Stomach smooth muscle (tissue), 2 donors: ENCODE measurements around the gene AXIN1.

Experiments used
- H3K27ac ChIP-seq: one replicate; pipeline ENCODE4 v1.7.0; 2013; ENCODE audit warnings: mild to moderate bottlenecking, low read length, inconsistent platforms
- H3K27me3 ChIP-seq, 2 donors: one replicate each; pipeline ENCODE4 v1.7.0; 2013; ENCODE audit warnings: low read length in 2 of 2; ENCODE audit not compliant: insufficient read depth in 2 of 2, control insufficient read depth in 1 of 2
- H3K36me3 ChIP-seq, 2 donors: one replicate each; pipeline ENCODE4 v1.7.0; 2013; ENCODE audit warnings: low read length in 2 of 2; ENCODE audit not compliant: control insufficient read depth in 2 of 2, insufficient read depth in 2 of 2
- H3K4me1 ChIP-seq: one replicate; pipeline ENCODE4 v1.7.0; 2013; ENCODE audit warnings: low read length; ENCODE audit not compliant: control insufficient read depth, insufficient read depth
- H3K4me3 ChIP-seq, 2 donors: one replicate each; pipeline ENCODE4 v1.7.0; 2013; ENCODE audit warnings: low read length in 2 of 2
- H3K9ac ChIP-seq, 2 donors: one replicate each; pipeline ENCODE4 v1.7.0; 2013; ENCODE audit warnings: low read length in 2 of 2, mild to moderate bottlenecking in 1 of 2
- H3K9me3 ChIP-seq, 2 donors: one replicate each; pipeline ENCODE4 v1.7.0; 2013; ENCODE audit warnings: low read length in 2 of 2; ENCODE audit not compliant: control insufficient read depth in 2 of 2
- donor health status: healthy.
- donor health status: Pancreatic carcinoma.

Gene AXIN1

DNA sequence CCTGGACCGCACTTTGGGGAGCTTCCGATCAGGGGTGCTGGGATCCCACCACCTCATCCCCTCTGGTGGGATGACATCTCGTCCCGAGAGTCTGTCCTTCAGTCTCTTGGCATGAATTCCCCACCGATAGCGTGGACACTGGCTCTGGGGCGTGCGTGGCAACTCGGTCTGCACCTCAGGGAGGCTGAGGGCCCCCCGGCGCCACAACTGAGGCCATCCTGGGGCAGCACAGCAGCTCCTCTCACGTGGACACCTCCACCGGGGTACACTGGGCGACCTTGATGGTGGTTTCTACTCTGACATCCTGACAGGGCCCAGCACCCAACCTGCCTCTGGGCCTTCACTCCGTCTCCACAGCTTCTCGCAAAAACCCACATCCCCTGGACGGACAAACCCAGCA lies 61.0 kb downstream of the AXIN1 start:
- no peak overlapping the region for H3K4me3 ChIP-seq
- H3K36me3 ChIP-seq: peaks cover 13 to 16% of the 10 kb centered on the region in 2 donors
- H3K27ac ChIP-seq: no peak overlapping the region
- H3K9me3 ChIP-seq: no peaks in the 10 kb centered on the region
- H3K4me1 ChIP-seq: no peaks in the 10 kb centered on the region
- H3K9ac ChIP-seq: no peak overlapping the region
- H3K27me3 ChIP-seq: no peaks in the 10 kb centered on the region

DNA sequence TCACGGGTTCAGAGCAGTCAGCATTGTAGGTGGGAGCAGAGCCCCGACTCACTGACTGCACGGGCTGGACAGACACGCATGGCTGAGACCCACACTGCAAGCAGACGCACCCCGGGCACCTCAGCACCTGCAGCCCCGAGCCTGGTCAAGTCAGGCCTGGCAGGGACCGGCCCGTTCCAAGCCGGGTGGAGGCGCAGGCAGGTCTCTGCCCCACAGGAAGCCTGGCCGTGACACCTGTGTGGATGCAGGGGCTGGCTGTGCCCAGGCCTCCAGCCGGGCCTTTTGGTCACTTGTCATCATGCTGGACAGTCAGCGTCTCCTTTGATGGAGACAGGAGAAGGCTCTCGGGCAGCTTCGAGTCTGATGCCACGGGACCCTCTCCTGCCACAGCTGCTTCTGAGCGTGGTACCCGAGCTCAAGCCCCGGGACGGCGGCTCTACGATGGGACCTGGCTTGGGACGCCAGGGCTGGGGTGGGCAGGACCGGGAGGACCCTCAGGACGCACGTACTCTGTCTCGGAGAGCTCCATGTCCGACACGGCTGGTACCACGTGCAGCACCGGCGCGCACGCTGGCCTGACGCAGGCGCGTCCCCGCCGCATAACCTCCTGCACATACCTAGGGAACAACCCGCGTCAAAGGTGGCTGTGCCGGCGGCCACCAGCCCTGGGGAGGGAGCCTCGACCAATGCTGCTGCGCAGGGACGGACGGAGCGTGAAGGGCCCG lies 61.7 kb downstream of the AXIN1 start:
- Histone ChIP-seq H3K4me1 (no peaks in the 10 kb centered on the region), H3K36me3 (peaks cover 13 to 17% of the 10 kb centered on the region in 2 donors)

DNA sequence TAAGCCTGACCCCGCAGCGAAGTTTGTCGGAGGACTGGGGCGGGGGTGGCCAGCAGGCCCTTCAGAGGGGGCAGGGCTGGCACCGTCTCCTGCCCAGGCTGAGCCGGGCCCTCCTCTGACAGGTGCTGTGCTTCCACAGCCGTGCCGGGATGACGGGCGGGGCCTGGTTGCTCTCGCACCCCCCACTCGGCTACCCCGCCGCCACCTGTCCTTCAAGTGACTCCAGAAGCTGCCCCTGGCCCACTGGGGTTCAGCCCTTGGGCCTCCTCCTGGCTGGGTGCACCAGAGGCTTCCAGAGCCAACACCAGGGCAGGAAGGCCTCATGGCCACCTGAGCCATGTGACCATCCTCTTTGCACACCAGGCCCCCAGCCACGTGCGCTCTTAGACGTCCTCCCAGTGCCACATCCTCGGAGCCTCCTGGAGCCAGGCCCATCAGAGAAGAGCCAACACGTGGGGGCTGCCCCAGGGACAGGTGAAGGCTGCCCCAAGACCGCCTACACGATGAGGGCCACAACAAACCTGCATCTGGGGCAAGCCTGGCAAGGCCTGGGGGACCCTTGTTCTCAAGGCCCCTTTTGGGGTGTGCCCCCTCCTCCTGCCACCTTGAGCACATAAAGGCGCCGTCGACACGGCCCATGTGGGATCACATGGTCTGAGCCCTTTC lies 62.4 kb downstream of the AXIN1 start:
- no peaks in the 10 kb centered on the region for H3K4me1 ChIP-seq
- H3K9me3 ChIP-seq: no peaks in the 10 kb centered on the region
- H3K9ac ChIP-seq: no peak overlapping the region
- H3K27me3 ChIP-seq: no peaks in the 10 kb centered on the region
- H3K27ac ChIP-seq: no peak overlapping the region
- no peak overlapping the region for H3K4me3 ChIP-seq
- peaks cover 13 to 17% of the 10 kb centered on the region in 2 donors for H3K36me3 ChIP-seq

More for the DNA sequence above, 61.7 kb downstream of the AXIN1 start:
- no peak overlapping the region for H3K27ac ChIP-seq
- H3K9ac ChIP-seq: no peak overlapping the region
- H3K27me3 ChIP-seq: no peaks in the 10 kb centered on the region
- no peaks in the 10 kb centered on the region for H3K9me3 ChIP-seq
- no peak overlapping the region for H3K4me3 ChIP-seq

DNA sequence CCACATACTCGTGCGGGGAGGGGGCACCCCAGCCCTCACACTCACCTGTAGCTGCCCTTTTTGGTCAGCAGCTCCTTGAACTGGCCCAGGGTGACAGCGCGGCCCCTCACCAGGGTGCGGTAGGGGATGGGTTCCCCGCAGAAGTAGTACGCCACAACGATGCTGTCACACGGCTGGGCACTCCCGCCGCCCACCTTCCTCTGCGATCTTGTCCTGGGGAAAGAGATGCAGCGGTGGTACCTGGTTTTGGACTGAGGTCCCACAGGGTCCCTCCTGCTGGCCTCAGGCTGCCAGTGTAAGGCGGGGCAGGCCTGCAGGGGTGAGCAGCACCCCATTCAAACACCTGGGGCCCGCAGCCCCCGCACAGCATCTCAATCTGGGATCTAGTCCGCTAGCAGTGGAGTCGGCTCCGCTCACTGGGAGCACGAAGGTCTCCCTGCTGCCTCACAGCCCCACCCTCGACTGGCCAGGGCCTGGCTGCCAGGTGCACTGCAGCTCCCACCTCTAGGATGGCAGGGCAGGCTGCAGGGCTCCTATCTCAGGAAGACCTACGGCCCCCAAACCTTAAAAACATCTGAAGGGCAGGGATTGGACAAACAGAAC lies 63.0 kb downstream of the AXIN1 start:
- H3K27ac ChIP-seq: no peak overlapping the region

DNA sequence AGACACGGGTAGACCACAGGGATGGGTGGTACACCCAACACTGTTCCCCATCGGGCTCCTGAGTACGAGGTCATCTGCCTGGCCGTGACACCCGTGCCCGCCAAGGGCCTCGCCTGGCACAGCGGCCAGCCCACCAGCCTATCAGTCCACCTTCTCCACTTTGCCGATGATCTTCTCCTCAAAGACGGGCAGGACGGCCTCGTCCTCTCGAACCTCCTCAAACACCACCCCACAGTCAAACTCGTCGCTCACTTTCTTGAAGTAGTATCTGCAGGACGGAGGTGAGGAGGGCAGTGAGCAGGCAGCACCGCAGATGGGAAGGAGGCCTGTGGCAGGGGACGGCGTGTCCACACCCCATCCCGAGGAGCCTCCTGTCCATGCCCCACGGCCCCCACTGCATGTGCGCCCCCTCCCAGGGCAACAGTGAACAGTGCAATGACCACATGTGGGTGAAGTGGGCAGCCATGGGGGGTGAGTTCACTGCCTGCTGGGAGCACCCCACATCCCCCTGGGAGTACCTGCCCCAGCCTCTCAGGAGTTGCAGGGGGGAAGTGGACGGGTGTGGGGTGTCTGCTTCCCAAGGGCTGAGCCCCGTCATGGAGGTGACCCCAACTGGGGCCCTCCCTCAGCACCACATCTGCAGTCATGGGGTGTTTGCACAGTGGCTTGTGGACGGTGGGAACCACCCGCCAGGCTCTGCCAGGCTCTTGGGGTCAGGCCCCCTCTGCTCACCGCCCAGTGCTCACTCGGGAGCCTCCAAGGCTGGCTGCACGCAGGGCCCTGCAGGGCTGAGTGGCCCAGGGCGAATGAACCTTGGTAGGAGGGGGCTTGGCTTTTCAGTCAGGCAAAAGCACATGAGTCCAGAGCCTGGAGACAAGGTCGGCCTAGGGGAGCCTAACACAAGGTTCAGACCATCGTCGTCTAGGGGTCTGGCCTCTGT lies 64.3 kb downstream of the AXIN1 start:
- Histone ChIP-seq H3K4me1 (no peaks in the 10 kb centered on the region), H3K27me3 (no peaks in the 10 kb centered on the region), H3K27ac (no peak overlapping the region), H3K4me3 (no peak overlapping the region), H3K36me3 (peaks cover 10 to 17% of the 10 kb centered on the region in 2 donors), H3K9me3 (no peaks in the 10 kb centered on the region), H3K9ac (no peak overlapping the region)

More for the DNA sequence above, 63.0 kb downstream of the AXIN1 start:
- Histone ChIP-seq H3K9me3 (no peaks in the 10 kb centered on the region), H3K36me3 (peaks cover 13 to 17% of the 10 kb centered on the region in 2 donors), H3K4me3 (no peak overlapping the region), H3K9ac (no peak overlapping the region), H3K27me3 (no peaks in the 10 kb centered on the region), H3K4me1 (no peaks in the 10 kb centered on the region)

DNA sequence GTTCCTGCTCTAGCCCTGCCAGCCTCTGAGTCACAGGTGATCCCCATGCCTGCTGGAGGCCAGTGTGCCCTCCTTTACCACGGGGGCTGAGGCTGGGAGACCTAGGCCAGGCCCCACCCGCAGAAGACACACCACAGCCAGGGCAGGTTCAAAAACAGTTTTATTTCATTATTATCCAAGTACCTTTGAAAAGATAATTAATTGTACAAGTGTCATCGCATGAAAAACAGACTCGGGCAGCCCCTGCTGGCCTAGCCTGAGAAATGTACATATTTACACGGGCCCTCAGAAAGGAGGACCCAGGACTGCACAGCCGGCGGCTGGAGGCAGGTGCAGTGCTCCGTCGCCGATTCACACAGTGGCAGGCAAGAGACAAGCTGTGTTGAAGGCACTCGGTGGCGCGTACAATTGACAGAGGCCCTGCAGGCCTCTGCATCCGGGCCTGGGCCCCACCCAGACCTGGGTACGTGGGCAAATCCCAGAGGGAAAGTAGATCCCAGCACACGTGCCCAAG lies 65.2 kb downstream of the AXIN1 start:
- Histone ChIP-seq H3K9ac (no peak overlapping the region), H3K36me3 (peaks cover 10 to 12% of the 10 kb centered on the region in 2 donors), H3K27ac (no peak overlapping the region), H3K4me3 (no peak overlapping the region), H3K4me1 (no peaks in the 10 kb centered on the region), H3K27me3 (no peaks in the 10 kb centered on the region), H3K9me3 (no peaks in the 10 kb centered on the region)

DNA sequence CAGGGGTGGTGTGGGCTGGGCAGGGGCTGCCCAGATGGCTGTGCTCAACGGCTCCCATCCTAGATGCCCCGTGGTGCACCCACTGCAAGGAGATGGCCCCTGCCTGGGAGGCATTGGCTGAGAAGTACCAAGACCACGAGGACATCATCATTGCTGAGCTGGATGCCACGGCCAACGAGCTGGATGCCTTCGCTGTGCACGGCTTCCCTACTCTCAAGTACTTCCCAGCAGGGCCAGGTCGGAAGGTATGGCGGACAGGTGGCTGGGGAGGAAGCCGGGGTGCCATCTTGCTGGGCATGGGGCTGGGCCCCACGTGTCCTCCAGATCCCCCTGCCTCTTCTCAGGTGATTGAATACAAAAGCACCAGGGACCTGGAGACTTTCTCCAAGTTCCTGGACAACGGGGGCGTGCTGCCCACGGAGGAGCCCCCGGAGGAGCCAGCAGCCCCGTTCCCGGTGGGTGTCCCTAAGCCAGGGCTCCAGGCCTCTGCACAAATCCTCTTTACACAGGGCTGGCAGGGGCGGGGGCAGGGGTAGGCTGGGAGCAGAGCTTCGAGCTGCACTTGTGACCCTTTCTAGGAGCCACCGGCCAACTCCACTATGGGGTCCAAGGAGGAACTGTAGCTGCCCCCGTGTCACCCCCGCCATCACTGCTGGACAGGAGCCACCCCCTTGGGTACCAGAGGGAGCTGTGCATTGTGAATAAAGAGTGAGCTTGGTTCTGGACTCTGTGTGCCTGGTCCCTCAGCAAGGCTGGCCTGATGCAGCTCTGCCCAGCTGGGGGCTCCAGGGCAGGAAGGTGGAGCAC lies 65.8 kb downstream of the AXIN1 start:
- Histone ChIP-seq H3K27me3 (peaks cover 3 to 4% of the 10 kb centered on the region in 2 donors), H3K4me3 (no peak overlapping the region), H3K36me3 (peaks cover 10% of the 10 kb centered on the region in 2 donors), H3K27ac (no peak overlapping the region), H3K4me1 (no peaks in the 10 kb centered on the region), H3K9me3 (no peaks in the 10 kb centered on the region), H3K9ac (no peak overlapping the region)

DNA sequence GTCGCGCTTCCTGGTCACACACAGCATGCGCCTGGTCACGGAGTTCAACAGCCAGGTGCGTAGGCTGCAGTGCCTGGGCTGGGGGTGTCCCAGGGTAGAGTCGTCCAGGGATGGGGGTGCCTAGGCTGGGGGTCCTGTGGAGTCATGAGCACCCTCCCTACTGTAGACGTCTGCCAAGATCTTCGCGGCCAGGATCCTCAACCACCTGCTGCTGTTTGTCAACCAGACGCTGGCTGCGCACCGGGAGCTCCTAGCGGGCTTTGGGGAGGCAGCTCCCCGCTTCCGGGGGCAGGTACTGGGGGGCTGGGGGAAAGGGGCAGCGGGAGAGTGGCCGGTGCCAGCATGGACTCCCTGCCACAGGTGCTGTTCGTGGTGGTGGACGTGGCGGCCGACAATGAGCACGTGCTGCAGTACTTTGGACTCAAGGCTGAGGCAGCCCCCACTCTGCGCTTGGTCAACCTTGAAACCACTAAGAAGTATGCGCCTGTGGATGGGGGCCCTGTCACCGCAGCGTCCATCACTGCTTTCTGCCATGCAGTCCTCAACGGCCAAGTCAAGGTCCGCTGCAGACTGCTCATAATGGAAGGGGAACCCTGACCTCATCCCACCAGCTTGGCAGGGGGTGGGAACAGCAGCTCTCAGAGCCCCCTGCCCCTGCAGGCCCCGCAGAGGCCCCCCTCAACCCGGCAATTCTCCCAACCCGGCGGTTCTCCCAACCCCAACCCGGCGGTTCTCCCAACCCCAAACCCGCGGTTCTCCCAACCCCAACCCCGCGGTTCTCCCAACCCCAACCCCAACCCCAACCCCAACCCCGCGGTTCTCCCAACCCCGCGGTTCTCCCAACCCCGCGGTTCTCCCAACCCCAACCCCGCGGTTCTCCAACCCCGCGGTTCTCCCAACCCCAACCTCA lies 67.1 kb downstream of the AXIN1 start:
- H3K27me3 ChIP-seq: peaks cover 4 to 16% of the 10 kb centered on the region in 2 donors
- no peak overlapping the region for H3K27ac ChIP-seq
- H3K9me3 ChIP-seq: no peaks in the 10 kb centered on the region
- no peak overlapping the region for H3K4me3 ChIP-seq
- peaks cover 3 to 8% of the 10 kb centered on the region in 2 donors for H3K36me3 ChIP-seq
- H3K4me1 ChIP-seq: peaks cover 9% of the 10 kb centered on the region
- no peak overlapping the region for H3K9ac ChIP-seq
